GM18867 (cell line): ENCODE measurements around the gene CDK16.

Experiments
- ATAC-seq: cut with Tn5 transposase; IDR thresholded peaks from one replicate; pipeline ENCODE4 v1.9.1; 2021; ENCODE audit warnings: mild to moderate bottlenecking, moderate library complexity; ENCODE audit not compliant: unreplicated experiment

CDK16 gene

GRCh38 chrX:47218280-47218919, at the start of gene CDK16:
CDK16 (plus strand) TSS chrX:47218681; CDS start chrX:47223558, 4,877 bp downstream.
- peak; percentile 45 for ATAC-seq

- ATAC-seq, result no peak
These were observed 49.2 kb upstream of the CDK16 start for GRCh38 chrX:47169273-47169672.

- ATAC-seq, result no peak
These were observed 48.6 kb upstream of the CDK16 start for GRCh38 chrX:47169726-47170515.

GRCh38 chrX:47170861-47171692, 47.4 kb upstream of the CDK16 start:
- ATAC-seq, result no peak

- no peak for ATAC-seq
These were observed 46.5 kb upstream of the CDK16 start for GRCh38 chrX:47171996-47172395.

- ATAC-seq, result no peak
These were observed 45.9 kb upstream of the CDK16 start for GRCh38 chrX:47172549-47172948.

- no peak for ATAC-seq
These were observed 45.3 kb upstream of the CDK16 start for GRCh38 chrX:47172971-47173792.

GRCh38 chrX:47174376-47174775, 44.1 kb upstream of the CDK16 start:
- ATAC-seq, result no peak

GRCh38 chrX:47174846-47175587, 43.5 kb upstream of the CDK16 start:
- ATAC-seq, result no peak

- no peak for ATAC-seq
These were observed 42.9 kb upstream of the CDK16 start for GRCh38 chrX:47175588-47175980.

- ATAC-seq, result no peak
These were observed 42.3 kb upstream of the CDK16 start for GRCh38 chrX:47176101-47176740.

- no peak for ATAC-seq
These were observed 41.4 kb upstream of the CDK16 start for GRCh38 chrX:47177079-47177478.

- ATAC-seq, result no peak
These were observed 40.1 kb upstream of the CDK16 start for GRCh38 chrX:47178337-47178736.

- no peak for ATAC-seq
These were observed 39.1 kb upstream of the CDK16 start for GRCh38 chrX:47179221-47179927.

GRCh38 chrX:47179928-47180255, 38.6 kb upstream of the CDK16 start:
- ATAC-seq, result no peak

- ATAC-seq, result no peak
These were observed 38.1 kb upstream of the CDK16 start for GRCh38 chrX:47180346-47180745.

GRCh38 chrX:47181301-47181700, 37.2 kb upstream of the CDK16 start:
- no peak for ATAC-seq

- no peak for ATAC-seq
These were observed 36.3 kb upstream of the CDK16 start for GRCh38 chrX:47182106-47182700.

- no peak for ATAC-seq
These were observed 34.0 kb upstream of the CDK16 start for GRCh38 chrX:47184486-47184885.
